GM18519 (cell line): ENCODE results near the gene DDX54.
"Not testable (repeated sequence)": the region's sequence is repeated elsewhere in the genome, so short reads cannot be mapped to it uniquely, and the experiment has no call there.

Experiments
- ATAC-seq: cut with Tn5 transposase; IDR thresholded peaks from one replicate; pipeline ENCODE4 v1.9.1; 2021; ENCODE audit warnings: mild to moderate bottlenecking, moderate library complexity; ENCODE audit not compliant: unreplicated experiment, low FRiP score

The DDX54 gene

GRCh38 chr12:113220593-113221180 is 35.4 kb upstream of the DDX54 start:
- ATAC-seq = no peak

- ATAC-seq = no peak
Observed at GRCh38 chr12:113216027-113216426, 30.7 kb upstream of the DDX54 start.

- no peak for ATAC-seq
Observed at GRCh38 chr12:113214895-113215400, 29.7 kb upstream of the DDX54 start.

DNA sequence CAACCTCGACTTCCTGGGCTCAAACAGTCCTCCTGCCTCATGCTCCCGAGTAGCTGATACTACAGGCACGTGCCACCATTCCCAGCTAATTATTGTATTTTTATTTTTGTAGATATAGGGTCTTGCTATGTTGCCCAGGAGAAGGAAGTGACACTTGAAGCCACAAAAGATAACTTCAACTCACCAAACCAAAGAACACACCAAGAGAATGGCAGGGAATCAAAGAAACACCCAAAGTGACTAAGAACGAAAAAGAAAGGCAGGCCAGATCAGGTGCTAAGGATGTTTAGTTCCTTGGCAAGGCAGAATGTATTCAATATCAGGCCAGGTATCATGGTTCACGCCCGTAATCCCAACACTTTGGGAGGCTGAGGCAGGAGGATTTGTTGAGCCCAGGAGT is 25.9 kb upstream of the DDX54 start:
- no peak for ATAC-seq

DNA sequence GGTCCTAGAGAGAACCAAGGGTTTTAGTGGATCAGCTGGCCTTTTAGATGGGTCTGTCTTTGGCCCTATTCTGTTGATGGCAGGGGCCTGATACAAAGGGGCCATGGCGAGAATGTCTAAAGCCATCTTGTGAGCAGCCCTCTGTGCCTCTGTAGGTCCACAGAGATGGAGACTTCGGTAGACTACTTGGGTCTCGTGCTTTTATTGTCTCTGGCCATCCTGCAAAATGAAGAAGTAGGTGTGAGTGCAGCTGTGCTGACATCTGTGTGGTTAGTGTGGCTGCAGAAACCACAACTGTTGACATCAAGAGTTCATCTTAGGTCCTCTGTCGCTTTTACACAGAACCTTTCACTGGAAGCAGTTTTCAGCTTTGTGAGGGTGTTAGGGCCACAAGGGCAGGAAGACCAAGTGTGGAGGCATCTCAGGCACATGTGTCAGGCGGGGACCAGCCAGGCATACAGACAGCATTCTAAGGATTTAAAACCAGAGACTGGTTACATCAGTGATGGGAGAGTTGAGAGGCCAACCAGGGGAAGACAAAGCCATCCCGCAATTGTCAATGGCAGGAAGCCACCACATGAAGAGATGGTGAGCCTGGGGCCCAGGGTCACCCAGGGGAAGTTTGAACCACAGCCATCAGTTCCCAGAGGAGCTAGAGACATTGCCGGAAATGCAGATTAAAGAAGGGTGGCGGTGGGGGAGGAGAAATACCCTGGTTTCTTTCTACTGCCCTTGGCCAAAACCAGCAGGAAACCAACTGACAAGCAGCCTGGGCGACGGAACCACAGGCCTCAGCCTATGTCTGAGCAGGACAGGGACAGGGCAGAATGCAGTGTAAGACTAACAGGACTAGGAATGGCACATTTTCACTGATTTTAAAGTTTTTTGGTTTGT is 23.0 kb upstream of the DDX54 start:
- peak; percentile 72 for ATAC-seq

DNA sequence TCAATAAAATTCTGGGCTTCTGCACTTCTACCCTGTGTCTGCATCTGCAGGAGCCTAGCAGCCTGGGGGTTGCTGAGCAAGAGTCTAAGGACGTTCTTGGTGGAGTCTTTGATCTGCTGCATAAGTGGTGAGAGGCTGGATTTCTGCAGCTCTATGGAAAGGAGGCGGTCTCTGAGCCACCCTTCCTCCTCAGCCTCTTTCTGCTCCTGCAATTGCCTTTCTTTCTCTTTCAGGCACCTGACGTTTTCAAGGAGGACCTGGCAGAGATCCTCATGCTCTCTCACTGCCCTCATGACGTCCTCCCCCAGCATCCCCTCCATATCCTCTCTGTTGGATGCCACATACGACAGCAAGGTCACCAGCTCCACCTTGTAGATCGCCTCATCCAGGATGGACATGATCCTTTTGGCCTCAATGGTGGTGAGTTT is 22.3 kb upstream of the DDX54 start:
- peak; percentile 4 for ATAC-seq

DNA sequence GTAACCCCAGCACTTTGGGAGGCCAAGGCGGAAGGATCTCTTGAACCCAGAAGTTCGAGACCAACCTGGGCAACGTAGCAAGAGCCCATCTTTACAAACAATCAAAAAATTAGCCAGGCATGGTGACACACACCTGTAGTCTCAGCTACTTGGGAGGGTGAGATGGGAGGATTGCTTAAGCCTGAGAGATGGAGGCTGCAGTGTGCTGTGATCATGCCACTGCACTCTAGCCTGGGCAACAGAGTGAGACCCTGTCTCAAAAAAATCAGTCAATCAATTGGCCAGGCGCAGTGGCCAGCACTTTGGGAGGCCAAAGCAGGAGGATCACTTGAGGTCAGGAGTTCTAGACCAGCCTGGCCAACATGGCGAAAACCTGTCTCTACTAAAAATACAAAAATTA is 21.5 kb upstream of the DDX54 start:
- not testable (repeated sequence) for ATAC-seq

DNA sequence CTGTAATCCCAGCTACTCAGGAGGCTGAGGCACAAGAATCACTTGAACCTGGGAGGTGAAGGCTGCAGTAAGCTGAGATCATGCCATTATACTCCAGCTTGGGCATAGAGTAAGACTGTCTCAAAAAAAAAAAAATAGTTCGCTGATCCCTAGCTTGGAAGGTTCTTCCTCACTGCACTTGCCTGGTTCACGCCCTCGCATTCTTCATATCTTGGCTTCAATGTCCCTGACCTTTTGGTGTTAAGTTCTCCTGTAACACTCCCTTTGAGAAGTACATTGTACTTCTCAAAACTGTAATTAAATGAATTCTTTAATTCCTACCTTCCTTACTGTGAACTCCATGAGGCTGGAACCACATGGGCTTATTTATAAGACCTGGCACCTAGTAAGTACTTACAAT is 19.5 kb upstream of the DDX54 start:
- ATAC-seq = no peak

DNA sequence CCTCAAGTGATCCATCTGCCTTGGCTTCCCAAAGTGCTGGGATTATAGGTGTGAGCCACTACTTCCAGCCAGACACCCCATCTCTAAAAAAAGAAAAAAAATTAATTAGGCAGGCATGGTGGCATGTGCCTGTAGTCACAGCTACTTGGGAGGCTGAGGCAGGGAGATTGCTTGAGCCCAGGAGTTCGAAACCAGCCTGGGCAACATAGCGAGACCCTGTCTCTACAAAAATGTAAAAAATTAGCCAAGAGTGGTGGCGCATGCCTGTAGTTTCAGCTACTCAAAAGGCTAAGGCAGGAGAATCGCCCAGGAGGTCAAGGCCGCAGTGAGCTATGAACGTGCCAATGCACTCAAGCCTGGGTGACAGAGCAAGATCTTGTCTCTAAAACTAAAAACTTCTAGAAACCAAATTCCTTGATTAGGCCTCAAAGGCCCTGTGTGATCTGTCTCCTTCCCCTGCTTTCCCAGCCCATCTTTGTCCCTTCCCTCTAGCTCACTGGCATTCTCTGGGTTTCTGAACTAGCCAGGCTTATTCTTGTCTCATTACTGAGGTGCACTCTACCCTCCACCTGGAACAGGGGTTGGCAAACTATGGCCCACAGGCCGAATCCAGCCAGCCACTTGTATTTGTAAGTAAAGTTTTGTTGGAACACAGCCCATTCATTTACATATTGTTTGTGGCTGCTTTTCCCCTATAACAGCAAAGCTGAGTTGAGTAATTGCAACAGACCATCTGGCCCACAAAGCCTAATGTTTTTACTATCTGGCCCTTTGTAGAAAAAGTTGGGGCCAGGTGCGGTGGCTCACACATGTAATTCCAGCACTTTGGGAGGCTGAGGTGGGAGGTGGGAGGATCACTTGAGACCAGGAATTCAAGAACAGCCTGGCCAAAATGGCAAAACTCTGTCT is 18.8 kb upstream of the DDX54 start:
- no peak for ATAC-seq

DNA sequence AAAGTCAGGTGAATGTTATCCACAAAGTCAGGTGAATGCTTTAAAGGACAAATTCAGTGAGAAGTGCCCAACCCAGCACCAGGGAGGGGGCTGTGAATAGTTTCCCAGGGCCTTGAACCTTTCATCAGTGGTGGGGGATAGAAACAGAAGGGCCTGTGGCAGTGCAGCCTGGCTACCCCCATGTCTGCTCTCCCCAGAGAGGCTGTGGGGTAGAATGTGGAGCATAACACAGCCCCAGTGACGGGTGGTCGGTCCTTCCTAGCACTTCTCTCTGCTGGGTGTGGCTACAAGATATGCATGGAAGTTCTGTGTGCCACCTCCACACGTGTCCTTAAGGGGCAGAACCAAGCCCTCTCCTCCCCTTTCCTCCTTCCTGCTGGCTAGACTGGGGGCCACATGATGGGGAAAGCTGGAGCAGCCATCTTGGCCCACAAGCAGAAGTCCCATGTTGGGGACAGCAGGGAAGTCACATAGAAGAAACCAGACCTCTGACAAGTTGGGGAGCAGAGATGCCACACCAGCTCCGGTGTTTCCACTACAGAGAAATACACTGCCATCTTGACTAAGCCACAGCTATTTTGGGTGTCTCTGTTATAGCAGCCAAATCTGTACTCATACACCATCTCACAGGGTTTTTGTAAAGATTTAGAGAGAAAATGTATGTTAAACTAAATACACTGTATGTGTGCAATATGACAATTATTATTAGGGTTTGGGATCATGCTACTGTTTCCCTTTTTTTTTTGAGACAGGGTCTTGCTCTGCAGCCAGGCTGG is 17.2 kb upstream of the DDX54 start:
- ATAC-seq = no peak

DNA sequence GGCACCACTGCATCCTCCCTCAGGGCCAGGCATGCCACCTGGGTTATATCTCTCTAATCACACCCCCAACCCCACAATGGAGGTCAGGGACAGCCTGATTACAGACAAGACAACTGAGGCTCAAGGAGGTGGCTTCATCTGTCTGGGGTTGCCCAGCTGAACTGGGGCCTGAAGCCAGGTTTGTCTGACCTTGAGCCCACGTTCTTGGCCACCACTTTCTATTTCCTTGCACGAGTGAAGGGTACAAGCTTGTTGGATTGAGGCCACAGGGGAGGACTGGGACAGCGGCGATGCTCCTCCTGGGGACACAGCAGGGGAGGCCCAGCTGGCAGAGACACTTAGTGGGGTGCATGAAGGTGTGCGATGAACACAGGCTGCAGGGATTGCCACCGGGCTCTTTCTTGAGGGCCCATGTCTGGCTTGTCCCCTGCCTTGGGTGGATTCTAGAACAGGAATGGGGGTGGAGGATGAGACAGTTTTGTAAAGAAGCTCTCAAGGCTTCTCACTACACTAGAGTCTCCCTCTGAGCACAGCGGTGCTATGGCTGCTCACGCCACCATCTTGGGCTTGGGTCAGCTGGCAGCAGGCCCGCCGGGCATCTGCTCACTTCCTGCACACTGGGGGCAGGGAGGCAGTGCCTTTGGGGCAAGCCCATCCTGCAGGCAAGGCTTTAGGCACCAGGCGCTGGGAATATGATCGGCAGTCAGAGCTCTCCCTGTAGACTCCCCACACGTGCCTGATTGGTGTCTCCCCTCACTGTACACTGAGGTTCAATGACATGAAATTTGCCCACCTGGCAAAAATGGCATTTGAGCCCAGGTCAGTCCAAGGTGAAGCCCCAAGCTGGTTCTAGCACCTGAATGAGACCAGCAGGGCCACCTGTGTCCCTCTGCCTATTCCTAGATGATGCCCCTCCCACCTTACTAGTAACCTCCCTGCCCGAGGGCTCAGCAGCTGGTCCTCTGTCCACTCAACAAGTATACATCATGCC is 16.2 kb upstream of the DDX54 start:
- ATAC-seq = no peak

- no peak for ATAC-seq
Observed at GRCh38 chr12:113200021-113200797, 14.9 kb upstream of the DDX54 start.

GRCh38 chr12:113198296-113198695 is 13.0 kb upstream of the DDX54 start:
- no peak for ATAC-seq

DNA sequence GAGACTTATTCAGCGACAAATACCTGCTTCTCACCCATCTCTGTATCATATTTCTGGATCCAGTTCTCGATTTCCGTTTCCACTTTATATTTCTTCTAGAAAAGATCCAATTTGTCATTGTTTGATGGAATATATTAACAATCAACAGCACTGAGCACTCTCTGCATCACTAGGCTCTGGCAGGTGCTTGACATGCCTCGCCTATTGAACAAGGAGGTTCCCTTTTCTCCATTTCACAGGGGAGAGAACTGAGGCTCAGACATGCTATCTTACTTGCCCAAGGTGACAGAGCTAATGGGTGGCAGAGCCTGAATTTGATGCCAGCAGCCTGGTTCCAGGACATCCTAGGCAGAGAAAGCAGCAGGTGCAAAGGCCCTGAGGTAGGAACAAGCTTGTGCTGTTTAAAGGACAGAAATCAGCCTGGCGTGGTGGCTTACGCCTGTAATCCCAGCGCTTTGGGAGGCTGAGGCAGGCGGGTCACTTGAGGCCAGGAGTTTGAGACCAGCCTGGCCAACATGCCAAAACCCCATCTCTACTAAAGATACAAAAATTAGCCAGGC is 12.3 kb upstream of the DDX54 start:
- ATAC-seq = no peak

GRCh38 chr12:113196990-113197389 is 11.7 kb upstream of the DDX54 start:
- no peak for ATAC-seq

DNA sequence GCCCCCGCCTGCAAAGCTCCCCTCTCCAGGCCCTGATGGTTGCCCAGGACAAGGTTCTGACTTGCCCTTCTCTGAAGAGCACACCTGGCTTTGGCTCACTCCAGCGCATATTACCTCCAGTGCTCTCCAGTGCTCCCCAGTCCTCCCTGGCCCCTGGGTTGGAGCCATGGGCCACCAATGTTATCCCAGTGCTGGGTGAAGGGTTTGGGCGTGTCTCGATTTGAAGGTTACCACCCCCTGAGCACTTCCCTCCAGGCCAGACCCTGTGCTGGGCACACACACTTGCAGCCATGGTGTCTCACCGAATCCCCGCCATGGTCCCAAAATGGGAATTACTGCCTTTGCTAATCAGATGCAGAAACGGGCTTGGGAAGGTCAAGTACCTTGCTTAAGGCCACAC is 11.3 kb upstream of the DDX54 start:
- no peak for ATAC-seq

DNA sequence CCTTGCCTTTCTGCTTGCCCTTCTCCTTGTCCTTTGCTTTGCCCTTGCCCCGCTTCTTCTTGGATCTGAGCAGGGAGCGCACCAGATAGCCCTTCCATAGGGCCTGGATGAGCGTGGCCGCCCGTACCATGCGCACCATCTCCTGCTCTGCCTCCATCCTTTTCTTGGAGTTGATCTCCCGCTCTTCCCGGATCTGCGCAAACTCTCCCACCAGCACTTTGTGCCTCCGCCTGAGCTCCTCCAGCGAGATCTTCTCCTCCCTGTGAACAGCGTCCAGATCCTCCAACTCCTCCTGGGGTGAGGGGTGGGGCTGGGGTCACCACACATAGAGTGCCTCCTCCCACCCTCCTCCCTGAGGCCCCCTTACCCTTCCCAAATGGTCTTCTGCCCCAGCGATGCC is 10.3 kb upstream of the DDX54 start:
- ATAC-seq = no peak

DNA sequence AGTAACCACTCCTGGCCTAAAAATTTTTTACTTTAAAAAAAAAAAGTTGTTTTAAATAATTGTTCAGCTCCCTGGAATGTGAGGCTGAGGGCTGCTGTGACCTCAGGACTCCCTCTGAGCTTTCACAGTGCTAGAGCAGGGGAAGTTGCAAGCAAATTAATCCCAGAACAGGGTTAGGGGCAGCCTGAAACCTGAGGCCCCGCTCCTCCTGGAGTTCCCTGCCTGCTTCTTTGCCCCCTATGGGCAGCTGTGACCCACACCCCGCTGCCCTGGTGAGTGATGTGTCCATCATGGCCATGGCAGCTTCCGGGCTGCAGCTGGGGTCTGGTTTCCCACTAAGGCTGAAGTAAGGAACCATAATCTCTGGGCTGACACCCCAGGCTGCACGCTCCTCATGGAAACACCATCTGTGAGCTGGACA is 9.7 kb upstream of the DDX54 start:
- no peak for ATAC-seq
